HG03280 (cell line): Measurements from ENCODE around the gene SHLD3.
"Not testable (repeated sequence)": the region's sequence is repeated elsewhere in the genome, so short reads cannot be mapped to it uniquely, and the experiment has no call there.

Source experiments
- ATAC-seq: cut with Tn5 transposase; IDR thresholded peaks from one replicate; pipeline ENCODE4 v1.9.1; 2021; ENCODE audit warnings: mild to moderate bottlenecking, moderate library complexity; ENCODE audit not compliant: unreplicated experiment

Gene SHLD3

DNA sequence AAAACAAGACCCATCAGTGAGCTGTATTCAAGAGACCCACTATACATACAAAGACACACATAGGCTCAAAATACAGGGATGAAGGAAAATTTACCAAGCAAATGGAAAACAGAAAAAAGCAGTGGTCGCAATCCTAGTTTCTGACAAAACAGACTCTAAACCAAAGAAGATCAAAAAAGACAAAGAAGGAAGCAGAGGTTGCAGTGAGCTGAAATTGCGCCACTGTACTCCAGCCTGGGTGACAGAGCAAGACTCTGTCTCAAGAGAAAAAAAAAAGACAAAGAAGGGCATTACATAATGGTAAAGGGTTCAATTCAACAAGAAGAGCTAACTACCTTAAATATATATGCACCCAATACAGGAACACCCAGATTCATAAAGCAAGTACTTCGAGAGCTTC, 51.2 kb downstream of the SHLD3 start:
- not testable (repeated sequence) for ATAC-seq
